Osteocyte (in vitro differentiated cells): Measurements from ENCODE around the gene GFI1B. TPM values are rescaled to one million over a fixed set of nuclear protein-coding genes. Genes with fewer than 3 reads are reported as not detected.

Experiments
- DNase-seq: peaks from one replicate; pipeline ENCODE4 v3.0.0; 2021; ENCODE audit warnings: mixed read lengths; ENCODE audit not compliant: unreplicated experiment; ENCODE audit errors: extremely low spot score
- H3K27ac Mint-ChIP-seq: one replicate; pipeline ENCODE4 v1.8.0; 2021; ENCODE audit warnings: mild to moderate bottlenecking, mixed read lengths; ENCODE audit not compliant: unreplicated experiment
- H3K27me3 Mint-ChIP-seq: one replicate; pipeline ENCODE4 v1.8.0; 2021; ENCODE audit warnings: mixed read lengths; ENCODE audit not compliant: unreplicated experiment
- H3K36me3 Mint-ChIP-seq: one replicate; pipeline ENCODE4 v1.8.0; 2021; ENCODE audit warnings: mixed read lengths; ENCODE audit not compliant: unreplicated experiment
- H3K4me1 Mint-ChIP-seq: one replicate; pipeline ENCODE4 v1.8.0; 2021; ENCODE audit warnings: mixed read lengths; ENCODE audit not compliant: unreplicated experiment
- H3K4me3 Mint-ChIP-seq: one replicate; pipeline ENCODE4 v1.8.0; 2021; ENCODE audit warnings: mild to moderate bottlenecking, moderate library complexity, mixed read lengths; ENCODE audit not compliant: unreplicated experiment
- H3K9me3 Mint-ChIP-seq: one replicate; pipeline ENCODE4 v1.8.0; 2021; ENCODE audit warnings: mixed read lengths; ENCODE audit not compliant: unreplicated experiment
- total RNA-seq: library from RNA; stranded (reverse); gene quantifications from 2 replicates; pipeline ENCODE4 v1.2.1, GENCODE V29; 2021
- TF ChIP-seq, protein P1 (sequence below): fragments of 200-600 bp; sonication (generic); IDR thresholded peaks from 2 replicates; pipeline ENCODE4 v1.5.0; 2021; ENCODE audit warnings: antibody characterized with exemption, mild to moderate bottlenecking, moderate library complexity

The GFI1B gene
- total RNA-seq, 1 donor from 2014 or later: not detected

DNA sequence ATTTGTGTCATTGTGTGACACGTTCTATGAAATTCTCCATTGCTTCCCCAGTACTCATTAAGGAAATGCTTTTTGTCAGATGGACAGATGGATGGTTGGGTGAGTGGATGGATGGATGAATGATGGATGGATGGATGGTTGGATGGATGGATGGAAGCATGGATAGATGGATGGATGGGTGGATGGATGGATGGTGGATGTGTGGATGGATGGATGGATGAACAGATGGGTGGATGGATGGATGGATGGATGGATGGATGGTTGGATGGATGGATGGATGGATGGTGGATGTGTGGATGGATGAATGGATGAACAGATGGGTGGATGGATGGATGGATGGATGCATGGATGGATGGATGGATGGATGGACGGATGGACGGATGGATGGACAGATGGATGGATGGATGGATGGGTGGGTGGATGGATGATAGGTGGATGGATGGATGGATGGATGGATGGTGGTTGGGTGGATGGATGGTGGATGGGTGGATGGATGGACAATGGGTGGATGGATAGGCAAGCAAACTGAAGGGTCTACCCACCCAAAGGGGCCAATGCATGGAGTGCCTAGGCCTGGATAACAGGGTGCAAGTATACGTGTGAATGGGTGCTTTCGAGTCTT is 28.3 kb downstream of the GFI1B start:
- DNase-seq: no peak
- H3K36me3 Mint-ChIP-seq: no peaks in the 10 kb centered on the region
- no peaks in the 10 kb centered on the region for H3K4me1 Mint-ChIP-seq
- no peaks in the 10 kb centered on the region for H3K9me3 Mint-ChIP-seq
- TF ChIP-seq, protein P1, sequence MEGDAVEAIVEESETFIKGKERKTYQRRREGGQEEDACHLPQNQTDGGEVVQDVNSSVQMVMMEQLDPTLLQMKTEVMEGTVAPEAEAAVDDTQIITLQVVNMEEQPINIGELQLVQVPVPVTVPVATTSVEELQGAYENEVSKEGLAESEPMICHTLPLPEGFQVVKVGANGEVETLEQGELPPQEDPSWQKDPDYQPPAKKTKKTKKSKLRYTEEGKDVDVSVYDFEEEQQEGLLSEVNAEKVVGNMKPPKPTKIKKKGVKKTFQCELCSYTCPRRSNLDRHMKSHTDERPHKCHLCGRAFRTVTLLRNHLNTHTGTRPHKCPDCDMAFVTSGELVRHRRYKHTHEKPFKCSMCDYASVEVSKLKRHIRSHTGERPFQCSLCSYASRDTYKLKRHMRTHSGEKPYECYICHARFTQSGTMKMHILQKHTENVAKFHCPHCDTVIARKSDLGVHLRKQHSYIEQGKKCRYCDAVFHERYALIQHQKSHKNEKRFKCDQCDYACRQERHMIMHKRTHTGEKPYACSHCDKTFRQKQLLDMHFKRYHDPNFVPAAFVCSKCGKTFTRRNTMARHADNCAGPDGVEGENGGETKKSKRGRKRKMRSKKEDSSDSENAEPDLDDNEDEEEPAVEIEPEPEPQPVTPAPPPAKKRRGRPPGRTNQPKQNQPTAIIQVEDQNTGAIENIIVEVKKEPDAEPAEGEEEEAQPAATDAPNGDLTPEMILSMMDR: no peak
- no peak overlapping the region for H3K4me3 Mint-ChIP-seq
- peaks cover 29% of the 10 kb centered on the region for H3K27me3 Mint-ChIP-seq
- H3K27ac Mint-ChIP-seq: no peak overlapping the region

DNA sequence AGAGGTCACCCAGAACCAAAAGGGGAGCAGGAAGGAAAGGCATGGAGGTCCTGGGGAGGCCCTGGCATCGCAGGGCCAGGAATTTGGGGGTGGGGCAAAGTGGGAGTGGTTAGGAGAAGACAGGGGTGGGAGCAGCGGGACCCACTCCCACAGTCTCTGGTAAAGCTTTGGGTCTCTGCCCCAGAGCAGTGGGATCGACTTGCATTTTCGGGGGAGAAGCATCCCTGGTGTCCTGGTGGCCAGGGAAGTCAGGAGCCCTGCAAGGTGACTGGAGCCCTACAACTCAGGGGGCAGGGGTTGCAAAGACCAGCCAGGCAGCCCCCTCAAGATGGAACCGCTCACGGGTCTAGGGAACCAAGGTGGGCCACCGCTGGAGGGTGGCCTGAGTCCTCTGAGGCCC is 29.9 kb downstream of the GFI1B start:
- Mint-ChIP-seq H3K27ac (no peak overlapping the region), H3K4me3 (no peak overlapping the region)

GRCh38 chr9:133008824-133009223 is 30.3 kb downstream of the GFI1B start:
- Mint-ChIP-seq H3K4me3 (no peak overlapping the region), H3K27me3 (peaks cover 22% of the 10 kb centered on the region), H3K27ac (no peak overlapping the region), H3K4me1 (no peaks in the 10 kb centered on the region), H3K9me3 (no peaks in the 10 kb centered on the region), H3K36me3 (no peaks in the 10 kb centered on the region)
- TF ChIP-seq, protein P1: no peak
- no peak for DNase-seq

More for the DNA sequence above, 29.9 kb downstream of the GFI1B start:
- TF ChIP-seq, protein P1: no peak
- Mint-ChIP-seq H3K9me3 (no peaks in the 10 kb centered on the region), H3K36me3 (no peaks in the 10 kb centered on the region), H3K27me3 (peaks cover 19% of the 10 kb centered on the region), H3K4me1 (no peaks in the 10 kb centered on the region)
- no peak for DNase-seq

DNA sequence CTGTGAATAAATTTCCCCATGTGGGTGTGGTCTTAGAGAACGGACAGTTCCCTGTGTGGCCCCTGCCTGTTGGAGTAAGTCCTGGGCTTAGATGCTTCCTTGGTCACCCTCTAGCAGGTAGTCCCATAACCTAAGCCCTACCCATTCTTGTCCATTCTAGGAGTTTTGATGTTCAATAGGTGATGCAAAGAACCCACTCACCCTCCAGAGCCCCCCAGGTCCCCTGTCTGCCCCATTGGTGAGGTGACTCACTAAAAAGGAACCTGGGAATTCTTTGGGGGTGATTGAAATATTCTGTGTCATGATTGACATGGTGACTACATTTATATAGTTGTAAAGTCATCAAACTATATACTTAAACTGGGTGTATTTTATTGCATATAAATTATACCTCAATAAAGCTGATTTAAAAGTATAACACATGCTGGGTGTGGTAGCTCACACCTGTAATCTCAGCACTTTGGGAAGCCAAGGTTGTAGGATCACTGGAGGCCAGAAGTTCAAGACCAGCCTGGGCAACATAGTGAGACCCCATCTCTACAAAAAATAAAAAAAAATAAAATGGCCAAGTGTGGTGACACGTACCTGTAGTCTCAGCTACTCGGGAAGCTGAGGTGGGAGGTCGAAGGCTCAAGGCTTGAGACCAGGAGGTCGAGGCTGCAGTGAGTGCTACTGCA is 31.6 kb downstream of the GFI1B start:
- DNase-seq: no peak
- peaks cover 11% of the 10 kb centered on the region for H3K9me3 Mint-ChIP-seq
- H3K27me3 Mint-ChIP-seq: peaks cover 25% of the 10 kb centered on the region
- H3K36me3 Mint-ChIP-seq: no peaks in the 10 kb centered on the region
- no peak overlapping the region for H3K4me3 Mint-ChIP-seq
- TF ChIP-seq, protein P1: no peak
- no peak overlapping the region for H3K27ac Mint-ChIP-seq
- no peaks in the 10 kb centered on the region for H3K4me1 Mint-ChIP-seq

DNA sequence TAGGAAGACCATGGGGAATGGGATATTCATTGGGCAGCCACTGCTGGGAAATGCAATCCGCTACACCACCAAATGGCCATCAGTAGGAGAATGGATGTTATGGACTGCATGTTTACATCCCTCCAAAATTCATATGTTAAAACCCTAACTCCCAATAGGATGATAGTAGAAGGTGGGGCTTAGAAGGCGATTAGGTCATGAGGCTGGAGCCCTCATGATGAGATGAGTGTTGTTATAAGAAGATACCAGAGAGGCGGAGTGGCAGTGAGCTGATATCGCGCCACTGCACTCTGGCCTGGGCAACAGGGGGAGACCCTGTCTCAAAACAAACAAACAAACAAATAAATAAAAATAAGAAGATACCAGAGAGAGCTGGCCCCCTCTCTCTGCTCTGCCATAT is 36.2 kb downstream of the GFI1B start:
- no peak overlapping the region for H3K4me3 Mint-ChIP-seq
- no peaks in the 10 kb centered on the region for H3K4me1 Mint-ChIP-seq
- H3K36me3 Mint-ChIP-seq: no peaks in the 10 kb centered on the region
- no peak for DNase-seq
- peaks cover 12% of the 10 kb centered on the region for H3K27me3 Mint-ChIP-seq
- TF ChIP-seq, protein P1: no peak
- no peak overlapping the region for H3K27ac Mint-ChIP-seq
- H3K9me3 Mint-ChIP-seq: peaks cover 18% of the 10 kb centered on the region
